ENCODE results near the gene PDE3B.
"Not testable (repeated sequence)": the region's sequence is repeated elsewhere in the genome, so short reads cannot be mapped to it uniquely, and the experiment has no call there.

The PDE3B gene

DNA sequence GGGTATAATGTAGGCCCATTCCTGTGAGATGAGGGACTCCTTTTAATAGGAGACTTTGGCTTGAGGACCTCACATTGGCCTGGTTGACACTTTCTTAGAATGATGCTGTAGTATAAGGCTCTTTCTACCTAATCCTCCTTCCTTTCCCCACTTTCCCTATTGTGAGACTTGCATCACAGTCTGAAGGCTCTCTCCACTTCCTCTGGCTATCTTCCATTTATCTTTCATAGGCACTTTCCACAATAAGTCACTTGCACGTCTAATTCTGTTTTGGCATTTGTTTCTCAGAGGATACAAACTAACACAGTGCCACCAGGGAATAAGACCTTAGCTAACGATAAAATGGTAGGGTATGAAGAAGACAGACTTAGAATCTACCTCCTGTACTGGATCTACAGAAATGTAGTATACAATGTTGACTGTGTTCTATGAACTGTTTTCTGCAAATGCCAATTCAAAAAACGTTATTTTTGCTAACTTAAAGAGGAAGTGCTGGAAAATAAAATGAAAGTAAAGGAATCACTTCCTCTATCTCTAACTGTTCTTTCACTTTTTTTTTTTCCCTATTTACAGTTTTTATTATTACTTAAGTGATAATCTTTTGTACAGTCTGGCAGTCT is 17.9 kb upstream of the PDE3B start:
- POLR2A ChIA-PET, result no interaction called here
- TF ChIP-seq CTCF (IDR thresholded peaks at IDR 0.05; ENCODE audit: insufficient read depth, low read length, missing control alignments), result no peak
- DNase-seq (ENCODE audit: low read depth, low spot score), result no peak

DNA sequence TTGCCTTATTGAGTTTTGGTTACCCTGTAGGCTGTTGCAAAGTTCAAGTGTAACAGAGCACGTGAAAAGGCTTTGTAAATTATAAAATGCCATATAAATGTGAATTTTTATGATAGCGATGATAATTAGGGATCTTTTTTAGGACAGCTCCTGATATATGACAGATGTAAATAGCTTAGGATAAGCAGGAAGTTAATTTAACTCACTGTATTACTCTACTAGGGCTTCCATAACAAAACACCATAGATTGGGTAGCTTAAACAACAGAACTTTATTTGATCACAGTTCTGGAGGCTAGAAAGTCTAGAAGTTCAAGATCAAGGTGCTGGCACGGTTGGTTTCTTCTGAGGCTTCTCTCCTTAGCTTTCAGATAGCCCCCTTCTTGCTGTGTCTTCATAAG is 17.0 kb upstream of the PDE3B start:
- no peak for TF ChIP-seq CTCF (IDR thresholded peaks at IDR 0.05; ENCODE audit: insufficient read depth, low read length, missing control alignments)
- no peak for DNase-seq (ENCODE audit: low read depth, low spot score)
- ChIA-PET POLR2A (no interaction called here), CTCF (no interaction called here)
- H3K4me3 ChIP-seq (ENCODE audit: low read depth, low read length), result no peak overlapping the region

More for the DNA sequence above, 17.9 kb upstream of the PDE3B start:
- no peak overlapping the region for H3K4me3 ChIP-seq (ENCODE audit: low read depth, low read length)
- CTCF ChIA-PET, result no interaction called here

GRCh38 chr11:14633506-14634224 is 9.9 kb upstream of the PDE3B start:
- H3K4me3 ChIP-seq (ENCODE audit: low read depth, low read length); POLR2A ChIA-PET; DNase-seq (ENCODE audit: low read depth, low spot score); CTCF ChIA-PET: not testable (repeated sequence)

GRCh38 chr11:14634813-14635212 is 8.8 kb upstream of the PDE3B start:
- ChIA-PET CTCF (no interaction called here), POLR2A (no interaction called here)
- TF ChIP-seq CTCF (IDR thresholded peaks at IDR 0.05; ENCODE audit: insufficient read depth, low read length, missing control alignments), result no peak

DNA sequence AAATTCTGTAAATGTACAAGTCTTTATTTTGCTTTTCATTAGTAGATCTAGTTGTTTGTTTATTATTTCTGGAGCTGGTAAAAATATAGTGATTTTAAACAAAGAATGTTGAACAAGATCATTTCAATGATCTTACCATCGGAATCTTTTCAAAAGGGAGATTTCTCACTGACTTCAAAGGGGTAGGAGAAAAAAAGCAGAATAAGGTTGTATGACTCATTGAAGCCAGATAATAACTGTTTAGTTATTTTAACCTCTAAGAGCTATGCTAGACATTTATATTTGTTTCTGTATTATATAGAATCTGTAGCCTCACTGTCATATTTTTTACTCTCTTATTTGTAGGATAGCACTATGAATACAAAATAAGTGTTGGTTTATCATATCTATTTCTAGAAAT is 8.1 kb upstream of the PDE3B start:
- DNase-seq (ENCODE audit: low read depth, low spot score), result no peak
- ChIA-PET CTCF (no interaction called here), POLR2A (no interaction called here)
- no peak for TF ChIP-seq CTCF (IDR thresholded peaks at IDR 0.05; ENCODE audit: insufficient read depth, low read length, missing control alignments)
- H3K4me3 ChIP-seq (ENCODE audit: low read depth, low read length), result no peak overlapping the region

More at GRCh38 chr11:14634813-14635212, 8.8 kb upstream of the PDE3B start:
- no peak overlapping the region for H3K4me3 ChIP-seq (ENCODE audit: low read depth, low read length)
- no peak for DNase-seq (ENCODE audit: low read depth, low spot score)

- TF ChIP-seq CTCF (IDR thresholded peaks at IDR 0.05; ENCODE audit: insufficient read depth, low read length, missing control alignments), result no peak
- no peak overlapping the region for H3K4me3 ChIP-seq (ENCODE audit: low read depth, low read length)
- ChIA-PET CTCF (no interaction called here), POLR2A (no interaction called here)
- DNase-seq (ENCODE audit: low read depth, low spot score), result no peak
These were observed 7.5 kb upstream of the PDE3B start for GRCh38 chr11:14636119-14636518.

Measured in AG04449 (cell line).